Measurements from ENCODE around the gene BBX. TPM values are rescaled to one million over a fixed set of nuclear protein-coding genes. Genes with fewer than 3 reads are reported as not detected.

Gene BBX
- total and polyA plus RNA-seq, 2 of the 13 experiments (the other 11 are each of a cell fraction or from before 2014, with no cell fraction given): 13.7 to 23.2 TPM

DNA sequence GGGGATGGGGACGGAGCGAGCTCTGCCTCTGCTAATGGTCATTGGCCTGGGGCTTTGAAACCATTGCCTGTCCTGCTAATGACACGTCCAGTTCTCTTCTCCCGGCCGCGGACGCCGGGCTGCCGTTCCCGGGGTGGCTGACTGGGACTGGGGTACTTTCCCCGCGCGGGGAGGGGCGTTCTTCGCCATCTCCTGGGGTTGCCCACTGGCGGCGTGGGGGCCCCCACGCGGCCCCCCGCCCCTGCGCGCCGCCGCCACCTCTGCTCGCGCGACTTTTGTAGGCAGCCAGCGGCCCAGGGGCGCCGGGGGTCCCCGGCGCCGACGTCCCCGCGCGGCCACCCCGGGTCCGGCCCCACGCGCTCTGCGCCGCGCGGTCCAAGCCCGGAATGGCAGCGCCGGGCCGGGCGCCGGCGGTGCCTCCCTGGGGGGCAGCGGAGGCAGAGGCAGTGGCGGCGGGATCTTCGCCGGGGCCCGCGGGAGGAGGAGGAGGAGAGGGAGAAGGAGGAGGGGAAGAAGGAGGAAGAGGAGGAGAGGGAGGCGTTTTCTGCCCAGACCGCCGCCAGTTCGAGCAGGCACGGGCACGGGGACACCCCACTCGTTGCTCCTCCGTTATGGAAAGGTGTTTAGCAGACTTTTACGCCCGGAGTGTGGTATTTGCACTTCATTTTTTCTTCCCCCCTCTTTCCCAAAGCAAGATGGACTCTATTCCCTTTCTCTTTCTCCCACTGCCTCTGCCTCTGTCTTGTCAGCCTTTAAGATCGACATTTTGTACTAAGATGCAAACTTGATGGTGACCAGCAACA, 2.3 kb downstream of the BBX start (continued):
- TF ChIP-seq AKNA (CRISPR knock-in tag; IDR thresholded peaks at IDR 0.05; ENCODE audit: borderline replicate concordance): no peak
- TF ChIP-seq SOX5 (CRISPR knock-in tag; IDR thresholded peaks at IDR 0.05; ENCODE audit: borderline replicate concordance): no peak
- TF ChIP-seq CEBPB (IDR thresholded peaks at IDR 0.05; ENCODE audit: borderline replicate concordance, low read depth, low read length): no peak
- no peak for TF ChIP-seq NFRKB (IDR thresholded peaks at IDR 0.05)
- no peak for TF ChIP-seq MEIS2 (CRISPR knock-in tag; IDR thresholded peaks at IDR 0.05)
- TF ChIP-seq, protein P1, sequence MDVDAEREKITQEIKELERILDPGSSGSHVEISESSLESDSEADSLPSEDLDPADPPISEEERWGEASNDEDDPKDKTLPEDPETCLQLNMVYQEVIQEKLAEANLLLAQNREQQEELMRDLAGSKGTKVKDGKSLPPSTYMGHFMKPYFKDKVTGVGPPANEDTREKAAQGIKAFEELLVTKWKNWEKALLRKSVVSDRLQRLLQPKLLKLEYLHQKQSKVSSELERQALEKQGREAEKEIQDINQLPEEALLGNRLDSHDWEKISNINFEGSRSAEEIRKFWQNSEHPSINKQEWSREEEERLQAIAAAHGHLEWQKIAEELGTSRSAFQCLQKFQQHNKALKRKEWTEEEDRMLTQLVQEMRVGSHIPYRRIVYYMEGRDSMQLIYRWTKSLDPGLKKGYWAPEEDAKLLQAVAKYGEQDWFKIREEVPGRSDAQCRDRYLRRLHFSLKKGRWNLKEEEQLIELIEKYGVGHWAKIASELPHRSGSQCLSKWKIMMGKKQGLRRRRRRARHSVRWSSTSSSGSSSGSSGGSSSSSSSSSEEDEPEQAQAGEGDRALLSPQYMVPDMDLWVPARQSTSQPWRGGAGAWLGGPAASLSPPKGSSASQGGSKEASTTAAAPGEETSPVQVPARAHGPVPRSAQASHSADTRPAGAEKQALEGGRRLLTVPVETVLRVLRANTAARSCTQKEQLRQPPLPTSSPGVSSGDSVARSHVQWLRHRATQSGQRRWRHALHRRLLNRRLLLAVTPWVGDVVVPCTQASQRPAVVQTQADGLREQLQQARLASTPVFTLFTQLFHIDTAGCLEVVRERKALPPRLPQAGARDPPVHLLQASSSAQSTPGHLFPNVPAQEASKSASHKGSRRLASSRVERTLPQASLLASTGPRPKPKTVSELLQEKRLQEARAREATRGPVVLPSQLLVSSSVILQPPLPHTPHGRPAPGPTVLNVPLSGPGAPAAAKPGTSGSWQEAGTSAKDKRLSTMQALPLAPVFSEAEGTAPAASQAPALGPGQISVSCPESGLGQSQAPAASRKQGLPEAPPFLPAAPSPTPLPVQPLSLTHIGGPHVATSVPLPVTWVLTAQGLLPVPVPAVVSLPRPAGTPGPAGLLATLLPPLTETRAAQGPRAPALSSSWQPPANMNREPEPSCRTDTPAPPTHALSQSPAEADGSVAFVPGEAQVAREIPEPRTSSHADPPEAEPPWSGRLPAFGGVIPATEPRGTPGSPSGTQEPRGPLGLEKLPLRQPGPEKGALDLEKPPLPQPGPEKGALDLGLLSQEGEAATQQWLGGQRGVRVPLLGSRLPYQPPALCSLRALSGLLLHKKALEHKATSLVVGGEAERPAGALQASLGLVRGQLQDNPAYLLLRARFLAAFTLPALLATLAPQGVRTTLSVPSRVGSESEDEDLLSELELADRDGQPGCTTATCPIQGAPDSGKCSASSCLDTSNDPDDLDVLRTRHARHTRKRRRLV (CRISPR knock-in tag; IDR thresholded peaks at IDR 0.05): no peak
- no peak for TF ChIP-seq YY1 (IDR thresholded peaks at IDR 0.05; ENCODE audit: insufficient read depth, insufficient replicate concordance, low read depth, low read length)
- no peak for TF ChIP-seq ZNF124 (CRISPR knock-in tag; IDR thresholded peaks at IDR 0.05)
- no peak for TF ChIP-seq REST (IDR thresholded peaks at IDR 0.05; ENCODE audit: borderline replicate concordance in 1 of 2, low read depth in 1 of 2, low read length in 2 of 2)
- TF ChIP-seq SMARCC2 (IDR thresholded peaks at IDR 0.05): no peak
- no peak for TF ChIP-seq ATF4 (CRISPR knock-in tag; IDR thresholded peaks at IDR 0.05)
- no peak for TF ChIP-seq SOX6 (IDR thresholded peaks at IDR 0.05)
- no peak for TF ChIP-seq SOX6 (CRISPR knock-in tag; IDR thresholded peaks at IDR 0.05)
